GM12891 (cell line): ENCODE measurements around the gene EPS8.

Experiments
- DNase-seq: peaks from one replicate; pipeline ENCODE4 v3.0.0; 2011; ENCODE audit warnings: low spot score; ENCODE audit not compliant: insufficient read length
- FAIRE-seq: peaks from 2 replicates; lab custom pipeline; 2011; peaks lifted over from hg19 to GRCh38; lab: Jason Lieb, UNC
- PAX5 ChIP-seq: IDR thresholded peaks from 2 replicates; pipeline ENCODE4 v1.6.1; 2011; ENCODE audit warnings: low read length, moderate library complexity, mild to moderate bottlenecking; ENCODE audit not compliant: insufficient read depth, severe bottlenecking
- POLR2A ChIP-seq: IDR thresholded peaks from 2 replicates; pipeline ENCODE4 v1.6.1; 2011; ENCODE audit warnings: low read depth, low read length, control low read depth
- POLR2AphosphoS5 ChIP-seq: IDR thresholded peaks from 2 replicates; pipeline ENCODE4 v1.6.1; 2011; ENCODE audit warnings: low read depth, low read length, control low read depth
- POU2F2 ChIP-seq: IDR thresholded peaks from 2 replicates; pipeline ENCODE4 v1.6.1; 2011; ENCODE audit warnings: low read depth, mild to moderate bottlenecking, control low read depth, low read length, moderate library complexity
- SPI1 ChIP-seq: IDR thresholded peaks from 2 replicates; pipeline ENCODE4 v1.6.1; 2011; ENCODE audit warnings: low read depth, low read length, control low read depth
- TAF1 ChIP-seq: IDR thresholded peaks from 2 replicates; pipeline ENCODE4 v1.6.1; 2011; ENCODE audit warnings: low read depth, low read length, control low read depth

Gene EPS8

DNA sequence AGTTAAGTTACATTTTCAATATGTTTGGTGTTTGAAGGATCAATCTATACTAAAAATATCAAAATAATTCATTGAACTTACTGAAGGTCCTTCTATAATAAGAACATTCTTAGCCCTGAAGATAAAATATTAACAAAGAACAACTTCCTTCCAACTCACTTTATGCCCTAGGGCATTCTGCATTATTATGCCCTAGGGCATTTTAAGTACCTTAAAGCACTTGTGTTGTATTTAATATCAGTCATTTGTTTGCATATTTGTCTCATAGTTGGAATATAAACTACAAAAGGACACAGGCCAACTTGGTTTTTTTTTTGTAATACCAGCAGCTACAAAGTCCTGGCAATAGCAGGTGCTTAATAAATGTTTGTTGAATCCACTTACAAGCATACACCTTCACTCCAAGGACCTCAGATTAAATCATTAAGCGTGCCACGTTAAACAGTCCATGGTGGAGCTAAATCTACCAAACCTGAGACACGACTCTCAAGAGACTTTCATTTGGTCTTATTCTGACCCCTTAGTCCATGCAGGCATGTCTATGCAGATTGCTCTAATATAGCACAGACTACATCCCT lies 50.7 kb downstream of the EPS8 start:
- FAIRE-seq: no peak
- no peak for TF ChIP-seq POLR2AphosphoS5
- TF ChIP-seq POLR2A: no peak

DNA sequence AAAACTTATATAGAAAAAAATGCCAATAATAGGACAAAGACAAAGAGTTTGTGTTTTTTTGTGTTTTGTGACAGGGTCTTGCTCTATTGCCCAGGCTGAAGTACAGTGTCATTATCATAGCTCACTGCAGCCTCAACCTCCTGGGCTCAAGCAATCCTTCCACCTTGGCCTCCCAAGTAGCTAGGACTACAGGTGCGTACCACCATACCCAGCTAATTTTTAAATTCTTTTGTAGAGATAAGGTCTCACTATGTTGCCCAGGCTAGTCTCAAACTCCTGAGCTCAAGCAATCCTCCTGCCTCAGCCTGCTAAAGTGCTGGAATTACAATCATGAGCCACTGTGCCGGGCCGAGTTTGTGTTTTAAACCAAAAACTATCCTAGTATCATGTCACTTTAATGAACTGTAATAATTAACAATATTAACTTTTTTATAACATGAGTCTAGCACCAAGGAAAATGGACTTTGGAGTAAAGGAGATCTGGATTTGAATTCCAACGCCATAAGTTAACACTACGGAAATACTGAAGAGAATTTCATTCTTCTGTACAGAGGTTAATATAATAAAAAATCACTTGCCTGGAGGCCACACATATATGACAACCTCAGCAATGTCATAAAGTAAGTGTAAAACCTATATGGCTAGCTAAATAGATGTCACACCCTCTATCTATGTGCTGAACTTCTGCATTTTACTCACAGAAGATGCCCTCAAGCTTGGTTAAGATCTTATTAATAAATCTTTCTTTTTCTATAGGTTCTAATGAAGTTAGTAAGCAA lies 53.2 kb downstream of the EPS8 start:
- no peak for DNase-seq
- FAIRE-seq: no peak
- TF ChIP-seq PAX5: no peak
- TF ChIP-seq TAF1: no peak
- no peak for TF ChIP-seq POLR2A
- no peak for TF ChIP-seq POLR2AphosphoS5
- no peak for TF ChIP-seq SPI1
- TF ChIP-seq POU2F2: no peak

More for the DNA sequence above, 50.7 kb downstream of the EPS8 start:
- DNase-seq: no peak

DNA sequence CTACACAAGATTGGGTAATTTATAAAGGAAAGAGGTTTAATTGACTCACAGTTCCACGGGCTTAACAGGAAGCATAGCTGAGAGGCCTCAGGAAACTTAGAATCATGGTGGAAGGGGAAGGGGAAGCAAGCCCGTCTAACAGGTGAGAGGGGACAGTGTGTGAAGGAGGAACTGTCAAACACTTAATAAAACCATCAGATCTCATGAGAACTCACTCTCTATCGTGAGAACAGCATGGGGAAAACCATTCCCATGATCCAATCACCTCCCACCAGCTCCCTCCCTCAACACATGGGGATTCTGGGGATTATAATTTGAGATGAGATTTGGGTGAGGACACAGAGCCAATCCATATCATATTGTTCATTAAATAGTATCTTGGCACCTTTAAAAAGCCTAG lies 56.1 kb downstream of the EPS8 start:
- DNase-seq (no peak), FAIRE-seq (no peak)
- TF ChIP-seq POLR2AphosphoS5 (no peak), TAF1 (no peak)

DNA sequence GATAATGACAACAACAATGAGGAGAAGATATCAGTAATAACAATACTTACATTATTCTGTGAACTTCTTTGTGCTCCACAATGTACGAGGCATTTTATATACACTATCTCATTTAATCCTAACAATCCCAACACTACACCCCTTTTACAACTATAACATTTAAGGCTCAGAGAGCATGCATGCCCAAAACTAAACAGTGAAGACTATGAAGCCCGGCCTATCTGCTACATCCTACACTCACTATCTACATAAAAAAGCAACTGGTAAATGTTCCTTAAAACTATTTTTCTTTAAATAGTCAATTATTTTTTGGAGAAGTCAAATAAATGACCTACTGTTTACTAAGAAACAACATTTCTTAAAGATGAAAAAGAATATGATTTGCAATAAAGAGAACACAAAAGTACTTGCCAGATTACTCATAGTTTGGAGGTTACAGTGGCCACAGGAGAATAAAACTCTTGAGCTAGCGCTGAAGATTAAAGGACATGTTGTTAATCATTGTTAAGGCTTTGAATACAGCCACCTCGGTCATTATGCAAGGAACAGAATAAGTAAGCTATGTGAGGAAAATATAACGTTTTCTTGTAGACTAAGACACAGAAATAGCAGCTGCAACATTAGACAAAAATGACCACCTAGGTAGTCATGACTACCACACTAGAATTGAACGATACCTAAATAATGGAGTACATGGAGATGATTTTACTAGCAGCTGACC lies 56.7 kb downstream of the EPS8 start:
- FAIRE-seq: no peak
- no peak for TF ChIP-seq PAX5
- TF ChIP-seq TAF1: no peak
- no peak for TF ChIP-seq POU2F2
- no peak for DNase-seq

DNA sequence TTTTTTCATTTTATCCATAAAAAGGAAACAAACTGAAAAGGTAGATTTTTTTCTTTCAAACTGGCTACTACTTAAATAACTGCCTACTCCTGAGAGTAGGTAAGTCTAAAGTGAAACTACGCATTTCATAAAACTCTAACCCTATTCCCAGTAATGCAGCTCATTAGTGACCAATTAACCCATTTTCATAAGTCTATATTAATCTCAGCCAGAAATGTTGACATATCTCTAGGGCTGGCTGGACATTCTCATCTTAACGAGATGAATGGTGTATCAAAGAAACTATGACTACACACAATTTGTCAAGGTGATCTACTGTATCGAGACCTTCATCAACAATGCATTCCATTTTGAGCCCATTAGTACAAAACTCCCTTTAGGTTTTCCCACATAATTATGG lies 57.2 kb downstream of the EPS8 start:
- no peak for FAIRE-seq

DNA sequence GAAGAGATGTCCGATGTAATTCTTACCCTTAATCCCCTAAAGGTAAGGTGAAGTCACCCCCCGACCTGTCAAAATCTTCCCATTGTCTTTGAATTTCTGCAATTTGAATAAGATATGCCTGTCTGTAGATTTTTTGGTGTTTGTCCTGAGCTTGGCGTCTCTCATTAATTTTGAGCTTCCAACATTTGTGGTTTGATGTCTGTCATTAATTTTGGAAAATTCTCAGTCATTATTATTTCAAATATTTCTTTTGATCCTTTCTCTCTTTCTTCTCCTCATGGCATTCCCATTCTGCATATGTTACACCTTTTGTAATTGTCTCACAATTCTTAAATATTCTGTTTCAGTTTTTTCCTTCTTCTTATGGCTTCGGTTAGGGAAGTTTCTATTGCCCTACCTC lies 60.1 kb downstream of the EPS8 start:
- FAIRE-seq (no peak), DNase-seq (no peak)
- no peak for TF ChIP-seq POLR2AphosphoS5
- TF ChIP-seq SPI1: no peak
- TF ChIP-seq TAF1: no peak
- TF ChIP-seq PAX5: no peak
- TF ChIP-seq POLR2A: no peak
- TF ChIP-seq POU2F2: no peak

More for the DNA sequence above, 57.2 kb downstream of the EPS8 start:
- DNase-seq: no peak
- TF ChIP-seq PAX5: no peak
- no peak for TF ChIP-seq SPI1
- TF ChIP-seq TAF1: no peak
- TF ChIP-seq POLR2A: no peak
- TF ChIP-seq POU2F2: no peak
- no peak for TF ChIP-seq POLR2AphosphoS5

DNA sequence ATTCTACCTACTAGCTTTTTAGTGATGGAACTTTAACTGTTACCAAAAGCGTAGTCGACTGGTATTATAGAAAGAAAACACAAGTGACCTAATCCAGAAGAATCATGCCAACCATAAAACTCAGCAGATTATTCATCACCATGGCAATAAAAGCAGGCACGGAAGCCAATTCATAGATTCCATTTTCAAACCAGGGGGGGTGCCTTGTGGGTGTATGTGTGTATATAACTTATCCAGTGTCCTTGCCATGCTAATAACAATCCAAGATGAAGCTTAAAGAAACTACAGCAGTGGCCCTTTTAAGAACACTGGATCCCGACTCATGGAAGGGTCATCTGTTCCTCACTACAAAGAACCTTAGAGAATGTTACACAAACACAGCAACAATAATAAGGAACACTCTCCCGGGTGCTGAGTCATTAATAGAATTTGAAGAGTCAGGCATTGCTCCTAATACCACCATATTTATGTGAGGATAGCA lies 61.0 kb downstream of the EPS8 start:
- TF ChIP-seq PAX5 (no peak), POLR2AphosphoS5 (no peak), TAF1 (no peak), POLR2A (no peak), SPI1 (no peak), POU2F2 (no peak)
- FAIRE-seq (no peak), DNase-seq (no peak)

DNA sequence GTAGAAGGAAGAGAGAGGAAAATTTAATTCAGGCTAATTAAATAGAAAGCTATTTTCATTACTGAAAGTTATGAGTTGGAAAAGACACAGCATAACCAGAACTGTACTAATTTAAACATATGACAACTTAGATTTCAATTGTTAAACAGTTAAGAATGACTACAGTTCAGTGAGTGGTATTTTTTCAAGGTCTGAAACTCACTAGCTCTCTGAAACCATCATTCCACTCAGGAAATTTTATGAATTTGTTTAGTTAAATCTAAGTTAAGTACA lies 62.4 kb downstream of the EPS8 start:
- FAIRE-seq (no peak), DNase-seq (no peak)
- TF ChIP-seq POU2F2 (no peak), PAX5 (no peak), POLR2AphosphoS5 (no peak), TAF1 (no peak), POLR2A (no peak), SPI1 (no peak)

DNA sequence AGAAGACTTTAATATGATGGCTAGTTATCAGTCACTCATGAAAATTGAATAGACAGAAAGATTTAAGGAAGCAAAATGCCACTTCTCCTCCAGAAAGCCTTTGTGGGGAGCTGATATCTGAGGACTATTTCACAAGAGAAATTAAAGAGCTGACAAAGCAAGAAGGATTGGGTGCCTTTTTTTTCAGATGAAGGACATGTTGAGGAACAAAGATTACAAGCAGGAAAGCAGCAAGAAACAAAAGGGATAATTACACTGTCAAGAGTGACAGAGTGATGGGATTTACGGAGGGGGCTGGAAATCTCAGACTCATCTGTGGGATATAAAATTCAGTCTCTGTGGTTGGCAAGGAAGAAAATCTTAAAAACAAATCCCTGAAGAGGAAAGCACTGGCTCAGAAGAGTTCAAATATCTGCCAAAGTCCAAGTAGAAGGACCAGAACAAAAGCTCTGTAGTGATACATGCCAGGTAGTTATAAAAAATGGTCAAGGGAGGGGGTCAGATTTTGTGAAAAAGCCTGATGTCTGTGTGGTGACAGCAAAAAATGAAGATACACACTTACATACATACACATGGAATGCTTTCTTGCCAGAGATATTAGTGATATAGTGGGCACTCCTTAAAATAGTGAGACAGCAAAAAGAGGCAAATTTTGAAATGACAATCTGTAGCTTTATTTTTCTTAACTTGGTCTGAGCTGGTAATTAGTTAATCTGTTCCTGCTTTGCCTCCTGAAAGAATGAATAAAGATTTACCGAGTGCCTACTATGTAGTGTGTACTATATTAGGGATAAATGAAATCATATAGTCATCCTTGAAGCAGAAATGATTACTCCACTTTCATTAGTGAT lies 62.9 kb downstream of the EPS8 start:
- TF ChIP-seq TAF1: no peak
- TF ChIP-seq POLR2A: no peak
- no peak for TF ChIP-seq POU2F2
- TF ChIP-seq POLR2AphosphoS5: no peak
- no peak for TF ChIP-seq SPI1
- no peak for TF ChIP-seq PAX5
- FAIRE-seq (no peak), DNase-seq (no peak)

DNA sequence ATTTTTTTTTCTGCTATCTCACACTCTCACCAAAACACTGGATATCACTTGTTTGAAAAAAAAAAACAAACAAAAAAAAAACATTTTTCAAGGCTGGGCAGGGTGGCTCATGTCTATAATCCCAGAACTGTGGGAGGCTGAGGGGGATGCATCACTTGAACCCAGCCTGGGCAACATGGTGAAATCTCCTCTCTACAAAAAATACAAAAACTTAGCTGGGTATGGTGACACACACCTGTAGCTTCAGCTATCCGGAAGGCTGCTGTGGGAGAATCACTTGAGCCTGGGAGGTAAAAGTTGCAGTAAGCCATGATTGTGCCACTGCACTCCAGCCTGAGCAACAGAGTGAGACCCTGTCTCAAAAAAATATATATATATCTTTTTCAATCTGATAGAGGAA lies 66.2 kb downstream of the EPS8 start:
- DNase-seq (no peak), FAIRE-seq (no peak)
- TF ChIP-seq POLR2A (no peak), SPI1 (no peak), POLR2AphosphoS5 (no peak), PAX5 (no peak), TAF1 (no peak), POU2F2 (no peak)
